ENCODE measurements around the gene GABARAPL1.

DNA sequence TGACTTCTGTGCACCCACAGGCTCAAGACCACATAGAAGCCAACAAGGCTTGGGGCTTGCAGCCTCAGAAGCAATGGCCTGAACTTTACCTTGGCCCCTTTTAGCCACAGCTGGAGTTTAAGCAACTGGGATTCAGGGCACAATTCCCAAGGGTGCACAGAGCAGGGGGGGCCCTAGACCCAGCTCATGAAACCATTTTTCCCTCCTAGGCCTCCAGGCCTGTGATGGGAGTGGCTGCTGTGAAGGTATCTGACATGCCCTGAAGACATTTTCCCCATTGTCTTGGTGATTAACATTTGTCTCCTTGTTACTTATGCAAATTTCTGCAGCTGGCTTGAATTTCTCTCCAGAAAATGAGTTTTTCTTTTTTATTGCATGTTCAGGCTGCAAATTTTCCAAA lies 21.9 kb downstream of the GABARAPL1 start:
- TF ChIP-seq CTCF (CRISPR knock-in tag; IDR thresholded peaks at IDR 0.05) (no peak), ESRRA (CRISPR knock-in tag; IDR thresholded peaks at IDR 0.05; ENCODE audit: low read depth) (no peak), TRAFD1 (CRISPR knock-in tag; IDR thresholded peaks at IDR 0.05; ENCODE audit: borderline replicate concordance) (no peak)
